Keratinocyte (primary cell): ENCODE measurements around the gene SEC14L3. TPM values are rescaled to one million over a fixed set of nuclear protein-coding genes. Genes with fewer than 3 reads are reported as not detected.

Experiments
- DNase-seq: peaks from one replicate; pipeline ENCODE4 v3.0.0-alpha.2; 2011; ENCODE audit warnings: low read depth, missing footprints, low spot score
- FAIRE-seq: peaks from 2 replicates; lab custom pipeline; 2011; peaks lifted over from hg19 to GRCh38; lab: Jason Lieb, UNC
- H2AFZ ChIP-seq: 2 replicates; pipeline ENCODE4 v1.6.0; 2012; ENCODE audit warnings: low read length, control low read depth, inconsistent platforms; ENCODE audit not compliant: control insufficient read depth
- H3K27ac ChIP-seq: 2 replicates; pipeline ENCODE4 v1.5.1; 2011; ENCODE audit warnings: low read length; ENCODE audit not compliant: control insufficient read depth, insufficient read depth
- H3K27me3 ChIP-seq: 3 replicates; pipeline ENCODE4 v1.6.0; 2011; ENCODE audit warnings: low read length; ENCODE audit not compliant: control insufficient read depth, insufficient read depth; ENCODE audit errors: extremely low read depth
- H3K36me3 ChIP-seq, 2 experiments: 2 replicates in 1 of 2; 3 replicates in 1 of 2; pipeline ENCODE4 v1.5.1; 2011; ENCODE audit warnings: low read length in 2 of 2, mild to moderate bottlenecking in 1 of 2; ENCODE audit not compliant: control insufficient read depth in 2 of 2, insufficient read depth in 2 of 2; ENCODE audit errors: extremely low read depth in 1 of 2
- H3K4me1 ChIP-seq: 3 replicates; pipeline ENCODE4 v1.5.1; 2011; ENCODE audit warnings: low read length; ENCODE audit not compliant: control insufficient read depth, insufficient read depth; ENCODE audit errors: extremely low read depth
- H3K4me2 ChIP-seq: 3 replicates; pipeline ENCODE4 v1.6.0; 2011; ENCODE audit warnings: low read depth, low read length; ENCODE audit not compliant: control insufficient read depth, insufficient read depth; ENCODE audit errors: extremely low read depth
- H3K4me3 ChIP-seq, 3 experiments: fragments of 200-600 bp in 1 of 3; sonication (generic) in 1 of 3; 2 replicates in 2 of 3; 3 replicates in 1 of 3; pipeline ENCODE4 v1.5.1; 2011 to 2016; ENCODE audit warnings: low read length in 3 of 3, mild to moderate bottlenecking in 3 of 3, control low read depth in 2 of 3, inconsistent platforms in 1 of 3, low read depth in 1 of 3, mixed read lengths in 1 of 3, mixed run types in 1 of 3, moderate library complexity in 1 of 3; ENCODE audit not compliant: control insufficient read depth in 2 of 3, insufficient read depth in 2 of 3; ENCODE audit errors: extremely low read depth in 1 of 3
- H3K79me2 ChIP-seq: 2 replicates; pipeline ENCODE4 v1.6.0; 2012; ENCODE audit warnings: low read length; ENCODE audit not compliant: control insufficient read depth, insufficient read depth
- H3K9ac ChIP-seq: 3 replicates; pipeline ENCODE4 v1.6.0; 2011; ENCODE audit warnings: low read length; ENCODE audit not compliant: control insufficient read depth, insufficient read depth; ENCODE audit errors: extremely low read depth
- H3K9me1 ChIP-seq: 3 replicates; pipeline ENCODE4 v1.6.0; 2011; ENCODE audit warnings: low read length; ENCODE audit not compliant: control insufficient read depth, insufficient read depth; ENCODE audit errors: extremely low read depth
- H3K9me3 ChIP-seq: 2 replicates; pipeline ENCODE4 v1.5.1; 2012; ENCODE audit warnings: low read depth, low read length; ENCODE audit not compliant: control insufficient read depth
- H4K20me1 ChIP-seq: 3 replicates; pipeline ENCODE4 v1.6.0; 2011; ENCODE audit warnings: low read length; ENCODE audit not compliant: control insufficient read depth, insufficient read depth; ENCODE audit errors: extremely low read depth
- CTCF ChIP-seq, 3 experiments: IDR thresholded peaks in 1 of 3; conservative IDR thresholded peaks in 1 of 3; optimal IDR thresholded peaks in 1 of 3; 2 replicates in 2 of 3; 3 replicates in 1 of 3; pipeline versions ENCODE3 to v1.5.1; 2011; ENCODE audit warnings: low read length in 3 of 3, mild to moderate bottlenecking in 3 of 3, moderate library complexity in 2 of 3, control low read depth in 1 of 3, inconsistent platforms in 1 of 3; ENCODE audit not compliant: insufficient read depth in 2 of 3; ENCODE audit errors: extremely low read depth in 1 of 3
- EZH2 ChIP-seq: IDR thresholded peaks from one replicate; pipeline ENCODE4 v1.6.1; 2012; ENCODE audit warnings: inconsistent platforms, mild to moderate bottlenecking, low read length, moderate library complexity
- dilution Hi-C: fragments of 300-500 bp; cut with MboI; formaldehyde crosslinking; loops from one replicate; pipeline ENCODE4 v1.7.0; 2020; ENCODE audit warnings: low sequenced_read_pairs; ENCODE audit not compliant: extremely low pct_ligation_motif_present
- polyA plus RNA-seq, 5 experiments: library from polyadenylated mRNA; depleted of rRNA in 3 of 5; stranded (reverse) in 3 of 5; stranded (forward) in 1 of 5; unstranded in 1 of 5; fragments of >200 nt; gene quantifications; 1 replicate in 1 of 5; 2 replicates in 3 of 5; 3 replicates in 1 of 5; pipeline versions ENCODE4 v1.2.1 to v1.2.3, GENCODE V29; 2011 to 2012; ENCODE audit warnings: missing spikeins in 2 of 5, low read depth in 1 of 5, low replicate concordance in 1 of 5

SEC14L3 gene
- polyA plus RNA-seq, 1 donor (not counting 4 experiments of a cell fraction or from before 2014, with no cell fraction given): not detected

- Histone ChIP-seq H3K9me1 (no peaks in the 10 kb centered on the region), H3K4me2 (no peak overlapping the region), H2AFZ (no peak overlapping the region), H3K36me3 (peaks cover 46 to 74% of the 10 kb centered on the region in 2 experiments), H3K79me2 (peaks cover 3% of the 10 kb centered on the region), H4K20me1 (no peaks in the 10 kb centered on the region), H3K27me3 (no peaks in the 10 kb centered on the region), H3K27ac (no peak overlapping the region), H3K4me3 (no peak overlapping the region), H3K9me3 (no peaks in the 10 kb centered on the region), H3K9ac (peak overlapping the region; percentile 8), H3K4me1 (peaks cover 35% of the 10 kb centered on the region)
- dilution Hi-C loops: no loop called here
- DNase-seq (no peak), FAIRE-seq (no peak)
- no peak for TF ChIP-seq EZH2
These were observed 57.9 kb downstream of the SEC14L3 start for GRCh38 chr22:30413745-30414524.

GRCh38 chr22:30413001-30413400 lies 58.8 kb downstream of the SEC14L3 start:
- Histone ChIP-seq H3K27ac (peak overlapping the region; percentile 18), H3K9me1 (no peaks in the 10 kb centered on the region), H4K20me1 (peaks cover 4% of the 10 kb centered on the region), H2AFZ (no peak overlapping the region), H3K27me3 (no peaks in the 10 kb centered on the region), H3K4me3 (no peak overlapping the region), H3K4me1 (peaks cover 45% of the 10 kb centered on the region), H3K4me2 (no peak overlapping the region), H3K9ac (no peak overlapping the region), H3K9me3 (no peaks in the 10 kb centered on the region), H3K36me3 (peaks cover 42 to 72% of the 10 kb centered on the region in 2 experiments), H3K79me2 (peaks cover 3% of the 10 kb centered on the region)
- DNase-seq (no peak), FAIRE-seq (no peak)
- no peak for TF ChIP-seq EZH2
- TF ChIP-seq CTCF (optimal IDR thresholded peaks at IDR 0.05 in 1 of 3, IDR thresholded peaks at IDR 0.05 in 1 of 3, conservative IDR thresholded peaks at IDR 0.05 in 1 of 3; ENCODE audit: extremely low read depth in 1 of 3, insufficient read depth in 2 of 3, low read length in 3 of 3): no peak
- dilution Hi-C loops: no loop called here
